Measurements from ENCODE around the gene RAD23B.

The RAD23B gene

DNA sequence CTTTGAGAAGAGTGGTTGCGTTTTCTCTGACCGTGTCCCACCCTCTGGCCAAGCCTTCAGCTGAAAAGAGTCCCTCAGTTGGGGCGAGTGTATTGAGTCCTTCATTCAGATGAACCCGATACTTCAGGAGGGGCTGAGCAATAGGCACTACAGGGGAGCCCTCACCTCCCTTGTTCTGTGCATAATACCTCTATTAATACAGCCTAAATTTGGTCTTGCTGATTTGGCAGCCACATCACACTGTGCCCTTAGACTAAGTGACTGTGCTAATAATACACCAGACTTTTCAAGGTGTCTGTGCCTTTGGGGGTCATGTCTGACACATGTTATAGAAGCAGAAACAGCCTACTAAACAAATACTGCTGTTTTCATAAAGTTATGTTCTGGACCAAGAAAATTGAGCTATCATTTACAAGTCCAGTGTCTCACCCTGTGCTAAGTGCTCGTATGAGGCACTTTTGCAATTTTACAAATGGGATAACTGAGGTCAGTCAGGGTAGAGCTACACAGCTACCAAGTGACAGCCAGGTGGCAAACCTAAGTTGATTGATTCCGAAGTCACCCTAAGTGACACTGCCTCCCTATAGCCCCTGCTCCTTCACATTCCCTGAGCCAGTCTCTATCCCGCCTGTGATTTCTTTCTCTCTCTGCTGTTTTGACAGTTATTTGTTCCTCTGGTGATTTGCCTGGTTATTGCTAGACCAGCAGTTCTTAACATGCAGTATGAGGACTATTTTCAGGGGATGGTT, 56.0 kb downstream of the RAD23B start:
- TF ChIP-seq, protein P1, sequence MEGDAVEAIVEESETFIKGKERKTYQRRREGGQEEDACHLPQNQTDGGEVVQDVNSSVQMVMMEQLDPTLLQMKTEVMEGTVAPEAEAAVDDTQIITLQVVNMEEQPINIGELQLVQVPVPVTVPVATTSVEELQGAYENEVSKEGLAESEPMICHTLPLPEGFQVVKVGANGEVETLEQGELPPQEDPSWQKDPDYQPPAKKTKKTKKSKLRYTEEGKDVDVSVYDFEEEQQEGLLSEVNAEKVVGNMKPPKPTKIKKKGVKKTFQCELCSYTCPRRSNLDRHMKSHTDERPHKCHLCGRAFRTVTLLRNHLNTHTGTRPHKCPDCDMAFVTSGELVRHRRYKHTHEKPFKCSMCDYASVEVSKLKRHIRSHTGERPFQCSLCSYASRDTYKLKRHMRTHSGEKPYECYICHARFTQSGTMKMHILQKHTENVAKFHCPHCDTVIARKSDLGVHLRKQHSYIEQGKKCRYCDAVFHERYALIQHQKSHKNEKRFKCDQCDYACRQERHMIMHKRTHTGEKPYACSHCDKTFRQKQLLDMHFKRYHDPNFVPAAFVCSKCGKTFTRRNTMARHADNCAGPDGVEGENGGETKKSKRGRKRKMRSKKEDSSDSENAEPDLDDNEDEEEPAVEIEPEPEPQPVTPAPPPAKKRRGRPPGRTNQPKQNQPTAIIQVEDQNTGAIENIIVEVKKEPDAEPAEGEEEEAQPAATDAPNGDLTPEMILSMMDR (conservative IDR thresholded peaks at IDR 0.05): no peak
- peak overlapping the region; percentile 94 for H3K27ac ChIP-seq

DNA sequence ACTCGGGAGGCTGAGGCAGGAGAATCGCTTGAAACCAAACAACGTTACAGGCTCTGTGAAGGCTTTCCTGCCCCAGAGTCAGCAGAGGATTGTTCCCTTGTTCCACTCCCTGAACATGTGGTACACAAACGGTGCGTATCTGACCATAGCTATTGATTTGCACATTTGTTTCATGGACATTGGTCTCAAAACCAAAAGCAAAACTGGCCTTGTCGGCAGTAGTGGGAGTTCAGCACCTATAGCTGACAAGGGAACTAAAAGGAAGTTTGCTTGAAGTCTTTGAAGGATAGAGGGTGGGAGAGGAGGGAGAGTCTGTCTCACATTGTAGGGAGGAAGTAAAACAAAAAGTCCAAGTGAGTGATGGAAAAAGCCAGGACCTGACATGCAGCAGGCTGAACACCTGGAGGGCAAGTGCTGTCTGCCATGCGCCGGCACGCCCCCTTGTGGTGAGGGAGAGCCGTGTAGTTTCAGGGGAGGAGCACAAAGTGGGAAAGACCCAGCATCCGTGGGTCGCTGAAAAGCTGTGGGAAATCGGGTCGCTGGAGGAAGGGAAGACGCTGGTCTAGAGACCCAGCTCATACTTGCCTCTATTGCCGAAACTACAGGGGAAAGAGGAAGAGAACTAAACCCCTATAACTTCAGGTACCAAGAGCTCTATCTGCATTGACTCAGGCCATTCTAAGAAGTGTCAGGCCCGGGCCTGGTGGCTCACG, 58.0 kb downstream of the RAD23B start:
- TF ChIP-seq, protein P1 (conservative IDR thresholded peaks at IDR 0.05): peak; percentile 99
- H3K27ac ChIP-seq: peak overlapping the region; percentile 94

DNA sequence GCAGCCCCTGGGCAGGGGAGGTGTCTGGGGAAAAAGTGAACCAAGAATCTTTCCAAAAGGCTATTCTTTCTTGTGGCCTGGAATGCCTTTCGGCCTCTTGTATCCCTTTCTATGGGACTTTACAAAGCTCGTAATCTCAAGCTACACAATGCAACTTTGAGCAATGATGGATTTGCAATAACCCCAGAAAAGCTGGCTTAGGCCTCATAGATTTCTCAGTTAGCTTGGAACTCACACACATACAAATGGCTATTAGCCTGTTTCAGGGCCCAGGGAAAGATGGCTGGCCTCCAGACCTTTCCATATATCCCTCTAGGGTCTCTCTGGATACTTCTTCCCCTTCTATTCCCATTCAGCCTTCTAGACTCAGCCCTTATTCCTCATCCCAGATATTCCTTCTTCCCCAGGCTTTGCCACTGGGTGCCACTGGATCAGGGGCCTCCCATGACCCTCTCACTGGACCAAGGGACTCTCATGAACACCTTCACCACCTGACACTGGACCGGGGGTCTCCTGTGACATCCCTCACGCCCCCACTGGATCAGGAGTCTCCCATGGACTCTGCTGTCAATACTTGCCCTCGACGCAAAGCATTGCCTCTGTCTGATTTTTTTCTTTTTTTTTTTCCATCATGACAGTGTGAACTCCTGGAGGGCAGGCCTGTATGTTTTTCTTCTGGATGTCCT, 59.5 kb downstream of the RAD23B start:
- no peak overlapping the region for H3K27ac ChIP-seq
- TF ChIP-seq, protein P1 (conservative IDR thresholded peaks at IDR 0.05): no peak

DNA sequence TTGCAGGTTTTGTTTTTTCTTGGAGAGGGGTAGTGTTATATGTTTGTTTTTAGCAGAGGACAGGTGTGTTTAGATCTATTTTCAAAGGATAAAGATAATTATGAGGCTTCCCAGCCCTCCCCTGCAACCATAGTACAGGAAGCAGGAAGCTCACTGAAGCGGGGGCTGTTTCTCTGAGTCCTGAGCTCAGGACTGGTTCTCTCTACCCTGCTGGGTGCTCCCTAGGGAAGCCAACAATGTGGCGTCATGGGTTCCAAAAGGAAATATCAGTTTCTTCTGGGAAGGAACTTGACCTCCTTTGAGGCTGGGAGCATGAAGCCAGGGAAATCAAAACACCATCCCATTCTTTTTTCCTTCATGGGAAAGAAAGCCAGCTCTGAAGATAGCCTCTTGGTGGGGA, 62.2 kb downstream of the RAD23B start:
- TF ChIP-seq, protein P1 (conservative IDR thresholded peaks at IDR 0.05): no peak

DNA sequence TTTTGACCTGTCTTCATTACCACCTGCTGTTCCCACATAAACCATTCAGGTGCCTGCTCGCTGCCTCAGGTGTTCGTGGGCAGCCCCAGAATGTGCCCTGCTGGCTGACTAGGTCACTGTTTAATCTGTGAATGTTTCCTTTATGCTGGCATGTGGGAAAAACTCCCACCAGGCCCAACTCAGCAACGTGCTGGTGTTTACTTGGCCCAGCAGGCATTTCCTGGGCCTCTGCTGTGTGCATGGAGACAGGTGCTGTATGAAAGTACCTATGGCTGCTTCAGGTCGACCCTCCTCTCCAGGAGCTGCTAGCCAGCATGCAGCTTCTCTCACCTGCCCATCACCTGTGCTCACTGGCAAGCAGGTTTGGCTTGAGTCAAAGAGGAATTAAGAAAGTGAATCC, 65.8 kb downstream of the RAD23B start:
- H3K27ac ChIP-seq: no peak overlapping the region
- TF ChIP-seq, protein P1 (conservative IDR thresholded peaks at IDR 0.05): no peak

More for the DNA sequence above, 62.2 kb downstream of the RAD23B start:
- no peak overlapping the region for H3K27ac ChIP-seq

- TF ChIP-seq, protein P1 (conservative IDR thresholded peaks at IDR 0.05): no peak
- H3K27ac ChIP-seq: no peak overlapping the region
These were observed 67.4 kb downstream of the RAD23B start for GRCh38 chr9:107350443-107350842.

DNA sequence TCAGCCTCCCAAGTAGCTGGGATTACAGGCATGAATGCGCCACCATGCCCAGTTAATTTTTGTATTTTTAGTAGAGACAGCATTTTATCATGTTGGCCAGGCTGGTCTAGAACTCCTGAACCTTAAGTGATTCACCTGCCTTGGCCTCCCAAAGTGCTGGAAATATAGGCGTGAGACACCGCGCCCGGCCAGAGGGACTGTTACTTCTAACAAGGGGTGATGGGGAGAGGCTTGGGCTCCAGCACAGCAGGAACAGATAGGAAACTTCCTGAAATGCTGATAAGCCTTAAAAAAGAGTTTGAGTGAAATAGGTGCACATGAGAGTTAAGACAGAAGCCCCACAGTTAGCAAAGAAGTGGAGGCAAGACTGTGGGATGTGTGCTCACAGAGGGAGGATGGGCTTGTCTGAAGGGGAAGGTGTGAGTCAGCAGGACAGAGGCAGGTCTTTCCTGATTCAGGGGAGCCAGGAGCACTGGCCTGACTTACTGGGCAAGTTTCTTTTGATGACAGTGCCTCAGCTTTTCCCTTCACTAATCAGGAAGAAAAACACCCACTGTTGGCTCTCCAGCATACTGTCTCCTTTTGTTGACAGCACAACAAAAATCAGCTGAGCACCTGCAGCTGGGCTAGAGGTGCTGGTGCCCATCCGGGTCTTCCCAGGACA, 68.4 kb downstream of the RAD23B start:
- TF ChIP-seq, protein P1 (conservative IDR thresholded peaks at IDR 0.05): no peak
- H3K27ac ChIP-seq: no peak overlapping the region

All from VCaP (cell line).